ENCODE results near the gene CHRM1. TPM values are rescaled to one million over a fixed set of nuclear protein-coding genes. Genes with fewer than 3 reads are reported as not detected.

Gene CHRM1
- total RNA-seq, 4 donors from 2014 or later = not detected

DNA sequence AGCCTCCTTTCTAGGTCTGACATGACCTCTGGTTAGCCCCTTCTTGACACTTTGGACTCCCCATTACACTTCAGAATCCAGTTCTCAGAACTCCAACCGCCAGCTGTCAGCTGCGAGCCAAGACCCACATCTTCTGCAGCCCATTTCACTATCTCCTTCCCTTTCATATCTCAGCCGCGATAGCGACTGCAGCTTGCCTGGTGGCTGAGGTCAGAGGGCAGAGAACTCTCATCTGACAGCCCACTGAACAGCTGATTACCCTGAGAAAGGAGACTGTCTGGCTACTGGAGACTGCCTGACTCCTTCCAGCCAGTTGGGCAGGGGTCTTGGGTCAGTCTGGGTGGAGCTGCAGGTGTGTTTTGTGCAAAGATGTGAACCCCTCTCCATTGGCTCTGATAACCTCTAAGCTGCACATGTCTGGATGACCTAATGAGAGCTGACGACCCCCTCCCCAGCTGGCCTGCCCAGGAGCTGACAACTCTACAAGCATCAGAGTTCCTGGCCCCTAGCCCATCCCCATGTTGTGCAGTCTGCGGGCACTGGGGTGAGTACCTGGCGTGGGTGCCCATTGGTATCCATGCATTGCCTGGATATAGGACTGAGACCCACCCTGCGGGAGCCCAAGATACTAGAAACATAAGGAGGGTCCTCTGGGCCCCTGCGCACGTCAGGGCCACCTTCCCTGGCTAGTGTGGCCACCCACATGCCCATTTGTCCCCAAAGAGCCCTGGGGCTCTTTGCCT lies 1.1 kb downstream of the CHRM1 start:
- Histone ChIP-seq H3K4me1 (peaks cover 0 to 28% (median 12%) of the 10 kb centered on the region in 4 donors), H3K36me3 (no peaks in the 10 kb centered on the region), H3K9me3 (peaks cover 0 to 8% (median 0%) of the 10 kb centered on the region in 4 donors), H3K27ac (no peak overlapping the region), H3K4me3 (no peak overlapping the region), H3K27me3 (peaks cover 0 to 46% of the 10 kb centered on the region in 2 donors)
- no peak for DNase-seq (ENCODE audit: low spot score in 2 of 2)
- no peak for TF ChIP-seq POLR2A (IDR thresholded peaks at IDR 0.05)
- TF ChIP-seq, protein P1, sequence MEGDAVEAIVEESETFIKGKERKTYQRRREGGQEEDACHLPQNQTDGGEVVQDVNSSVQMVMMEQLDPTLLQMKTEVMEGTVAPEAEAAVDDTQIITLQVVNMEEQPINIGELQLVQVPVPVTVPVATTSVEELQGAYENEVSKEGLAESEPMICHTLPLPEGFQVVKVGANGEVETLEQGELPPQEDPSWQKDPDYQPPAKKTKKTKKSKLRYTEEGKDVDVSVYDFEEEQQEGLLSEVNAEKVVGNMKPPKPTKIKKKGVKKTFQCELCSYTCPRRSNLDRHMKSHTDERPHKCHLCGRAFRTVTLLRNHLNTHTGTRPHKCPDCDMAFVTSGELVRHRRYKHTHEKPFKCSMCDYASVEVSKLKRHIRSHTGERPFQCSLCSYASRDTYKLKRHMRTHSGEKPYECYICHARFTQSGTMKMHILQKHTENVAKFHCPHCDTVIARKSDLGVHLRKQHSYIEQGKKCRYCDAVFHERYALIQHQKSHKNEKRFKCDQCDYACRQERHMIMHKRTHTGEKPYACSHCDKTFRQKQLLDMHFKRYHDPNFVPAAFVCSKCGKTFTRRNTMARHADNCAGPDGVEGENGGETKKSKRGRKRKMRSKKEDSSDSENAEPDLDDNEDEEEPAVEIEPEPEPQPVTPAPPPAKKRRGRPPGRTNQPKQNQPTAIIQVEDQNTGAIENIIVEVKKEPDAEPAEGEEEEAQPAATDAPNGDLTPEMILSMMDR (IDR thresholded peaks at IDR 0.05) = no peak
- no peak for TF ChIP-seq EP300 (IDR thresholded peaks at IDR 0.05)
- 77 to 89% methylated on average over 11 of the region's 11 CpGs for WGBS, 2 donors

DNA sequence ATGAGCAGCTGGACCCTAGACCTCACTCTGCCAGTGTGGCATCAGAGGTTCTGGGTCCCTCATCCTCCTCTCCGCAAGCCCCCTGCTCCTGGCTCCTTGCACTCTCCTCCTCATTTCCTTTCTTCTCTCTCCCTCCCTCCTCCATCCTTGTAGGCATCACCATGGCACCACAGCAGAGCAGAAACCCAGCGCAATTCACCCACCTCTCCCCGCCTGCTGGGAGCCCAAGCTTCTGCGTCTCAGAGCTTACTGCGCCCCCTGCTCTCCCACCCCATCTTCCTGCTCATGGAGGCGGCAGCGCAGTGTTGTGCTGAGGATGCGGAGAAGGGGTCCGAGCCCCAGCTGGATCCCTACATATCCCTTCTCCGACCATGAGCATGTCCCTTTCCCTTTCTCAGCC lies 1.7 kb downstream of the CHRM1 start:
- H3K36me3 ChIP-seq = no peaks in the 10 kb centered on the region
- DNase-seq (ENCODE audit: low spot score in 2 of 2) = no peak
- WGBS, 2 donors = 96 to 97% methylated on average over 10 of the region's 10 CpGs

DNA sequence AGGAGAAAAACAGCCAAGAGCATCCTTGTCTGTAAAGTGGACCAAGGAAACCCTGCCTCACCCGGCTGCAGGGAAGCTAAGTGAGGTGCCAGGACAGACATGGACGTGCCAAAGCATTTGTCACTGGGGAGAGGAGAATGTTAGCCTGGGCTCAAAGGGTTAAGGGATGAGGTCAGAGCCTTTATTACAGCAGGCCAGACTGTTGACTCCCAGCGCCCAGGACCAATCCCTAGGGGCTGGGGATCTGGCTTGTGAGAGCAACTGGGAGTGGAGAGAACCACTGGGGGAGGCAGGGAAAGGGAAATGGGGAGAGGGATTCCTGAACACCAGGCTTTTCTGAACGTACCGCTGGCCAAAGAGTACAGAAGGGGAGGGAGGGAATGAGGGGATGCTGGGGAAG lies 2.6 kb downstream of the CHRM1 start:
- H3K9me3 ChIP-seq = peaks cover 0 to 8% (median 0%) of the 10 kb centered on the region in 4 donors
- no peak overlapping the region for H3K4me3 ChIP-seq
- no peaks in the 10 kb centered on the region for H3K36me3 ChIP-seq
- WGBS, 2 donors = 43 to 47% methylated on average over 5 of the region's 5 CpGs
- no peak overlapping the region for H3K27ac ChIP-seq
- TF ChIP-seq EP300 (IDR thresholded peaks at IDR 0.05) (no peak), POLR2A (IDR thresholded peaks at IDR 0.05) (no peak)
- TF ChIP-seq, protein P1 (IDR thresholded peaks at IDR 0.05) = no peak
- peaks cover 0 to 31% of the 10 kb centered on the region in 2 donors for H3K27me3 ChIP-seq
- DNase-seq (ENCODE audit: low spot score in 2 of 2) = no peak
- H3K4me1 ChIP-seq = peaks cover 0 to 21% (median 7%) of the 10 kb centered on the region in 4 donors

More for the DNA sequence above, 1.7 kb downstream of the CHRM1 start:
- peaks cover 0 to 41% of the 10 kb centered on the region in 2 donors for H3K27me3 ChIP-seq
- no peak overlapping the region for H3K27ac ChIP-seq
- peaks cover 0 to 8% (median 0%) of the 10 kb centered on the region in 4 donors for H3K9me3 ChIP-seq
- H3K4me3 ChIP-seq = no peak overlapping the region
- TF ChIP-seq EP300 (IDR thresholded peaks at IDR 0.05) (no peak), POLR2A (IDR thresholded peaks at IDR 0.05) (no peak)
- TF ChIP-seq, protein P1 (IDR thresholded peaks at IDR 0.05) = no peak
- peaks cover 0 to 28% (median 12%) of the 10 kb centered on the region in 4 donors for H3K4me1 ChIP-seq

DNA sequence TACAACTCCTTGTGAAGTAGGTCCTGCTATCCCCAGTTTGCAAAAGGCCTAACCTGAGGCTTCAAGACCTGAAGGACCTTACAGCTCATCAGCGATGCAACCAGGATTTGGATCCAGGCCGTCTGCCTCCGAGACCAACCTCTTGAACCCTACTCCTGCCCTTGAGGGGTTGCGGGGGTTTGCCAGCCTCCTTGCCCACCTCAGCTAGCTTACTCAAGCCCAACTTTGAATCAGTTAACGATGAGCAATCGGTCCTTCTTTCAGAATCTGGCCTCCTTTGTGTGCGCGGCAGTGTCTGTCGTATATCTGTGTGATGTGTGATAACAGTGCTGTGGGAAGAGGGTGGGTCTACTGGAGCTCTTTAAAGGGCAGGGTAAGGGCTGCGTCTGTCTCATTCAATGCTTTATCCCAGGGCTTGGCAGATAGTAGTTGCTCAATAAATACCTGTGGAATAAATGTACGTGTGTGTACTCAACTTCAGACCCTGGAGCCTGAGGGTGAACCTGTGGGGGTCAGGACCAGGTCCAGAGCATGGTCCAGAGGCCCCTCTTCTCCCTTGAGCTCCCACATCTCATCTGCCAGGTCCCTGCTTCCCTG lies 3.2 kb downstream of the CHRM1 start:
- Histone ChIP-seq H3K36me3 (no peaks in the 10 kb centered on the region), H3K27ac (no peak overlapping the region), H3K27me3 (peaks cover 0 to 26% of the 10 kb centered on the region in 2 donors), H3K4me1 (peaks cover 0 to 16% (median 3%) of the 10 kb centered on the region in 4 donors), H3K9me3 (peaks cover 0 to 7% (median 0%) of the 10 kb centered on the region in 4 donors), H3K4me3 (no peak overlapping the region)
- no peak for DNase-seq (ENCODE audit: low spot score in 2 of 2)
- no peak for TF ChIP-seq POLR2A (IDR thresholded peaks at IDR 0.05)
- TF ChIP-seq, protein P1 (IDR thresholded peaks at IDR 0.05) = no peak
- TF ChIP-seq EP300 (IDR thresholded peaks at IDR 0.05) = no peak
- 90 to 91% methylated on average over 11 of the region's 11 CpGs for WGBS, 2 donors

DNA sequence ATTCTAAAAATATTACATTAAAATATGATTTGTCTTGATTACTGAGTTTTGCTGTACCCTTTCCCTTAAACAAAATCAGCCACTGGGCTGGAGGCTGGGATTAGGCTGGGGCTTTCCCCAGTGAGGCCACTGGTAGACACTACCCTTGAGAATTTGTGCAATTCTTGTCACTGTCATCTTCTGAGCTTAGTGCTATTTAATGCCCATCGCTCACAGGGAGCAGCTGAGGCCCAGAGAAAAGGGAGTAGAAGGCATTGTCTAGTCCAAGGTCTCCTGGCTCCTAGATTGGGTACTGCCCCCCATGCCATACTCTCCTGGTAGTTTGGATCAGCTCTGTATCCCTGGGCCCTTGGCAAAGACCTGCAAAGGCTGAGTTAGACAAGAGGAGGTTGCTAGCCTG lies 6.7 kb downstream of the CHRM1 start:
- DNase-seq (ENCODE audit: low spot score in 2 of 2) = no peak
- Histone ChIP-seq H3K27ac (no peak overlapping the region), H3K27me3 (no peaks in the 10 kb centered on the region), H3K36me3 (no peaks in the 10 kb centered on the region), H3K4me3 (no peak overlapping the region), H3K9me3 (no peaks in the 10 kb centered on the region), H3K4me1 (peaks cover 0 to 3% (median under 1%) of the 10 kb centered on the region in 4 donors)
- WGBS, 2 donors = 78 to 87% methylated on average over 1 of the region's 1 CpG
- TF ChIP-seq POLR2A (IDR thresholded peaks at IDR 0.05) (no peak), EP300 (IDR thresholded peaks at IDR 0.05) (no peak)
- TF ChIP-seq, protein P1 (IDR thresholded peaks at IDR 0.05) = no peak

Measured in tibial nerve (tissue), 4 donors.